GM21717 (cell line): ENCODE results near the gene ATP2A3.

Source experiments
- ATAC-seq: cut with Tn5 transposase; IDR thresholded peaks from one replicate; pipeline ENCODE4 v1.9.1; 2021; ENCODE audit warnings: mild to moderate bottlenecking, moderate library complexity; ENCODE audit not compliant: unreplicated experiment

Gene ATP2A3

DNA sequence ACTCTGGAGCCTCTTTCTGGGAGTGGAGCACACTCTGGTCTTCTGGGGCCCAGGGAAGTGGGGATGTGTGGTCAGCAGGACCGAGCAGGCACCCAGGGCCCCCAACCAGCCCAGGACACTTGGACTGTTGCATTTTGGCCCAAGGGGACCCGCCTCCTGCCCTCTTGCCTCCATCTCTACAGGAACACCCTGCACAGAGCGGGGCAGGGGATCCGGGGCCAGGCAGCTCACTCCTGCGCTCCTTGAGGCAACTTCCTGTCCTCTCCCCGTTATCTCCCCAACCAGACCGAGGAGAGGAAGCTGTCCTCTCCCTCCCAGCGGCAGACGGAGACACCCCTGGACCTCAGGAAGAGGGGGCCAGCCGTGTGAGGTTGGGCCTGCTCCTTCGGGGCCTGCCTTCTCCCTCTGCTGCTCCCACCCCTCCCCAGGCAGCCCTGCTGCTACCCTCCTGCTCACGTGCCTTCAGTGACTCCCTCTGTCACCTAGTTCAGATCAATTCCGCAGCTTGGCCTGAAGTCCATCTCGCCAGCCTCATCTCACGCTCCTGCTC, 10.0 kb upstream of the ATP2A3 start:
- no peak for ATAC-seq

DNA sequence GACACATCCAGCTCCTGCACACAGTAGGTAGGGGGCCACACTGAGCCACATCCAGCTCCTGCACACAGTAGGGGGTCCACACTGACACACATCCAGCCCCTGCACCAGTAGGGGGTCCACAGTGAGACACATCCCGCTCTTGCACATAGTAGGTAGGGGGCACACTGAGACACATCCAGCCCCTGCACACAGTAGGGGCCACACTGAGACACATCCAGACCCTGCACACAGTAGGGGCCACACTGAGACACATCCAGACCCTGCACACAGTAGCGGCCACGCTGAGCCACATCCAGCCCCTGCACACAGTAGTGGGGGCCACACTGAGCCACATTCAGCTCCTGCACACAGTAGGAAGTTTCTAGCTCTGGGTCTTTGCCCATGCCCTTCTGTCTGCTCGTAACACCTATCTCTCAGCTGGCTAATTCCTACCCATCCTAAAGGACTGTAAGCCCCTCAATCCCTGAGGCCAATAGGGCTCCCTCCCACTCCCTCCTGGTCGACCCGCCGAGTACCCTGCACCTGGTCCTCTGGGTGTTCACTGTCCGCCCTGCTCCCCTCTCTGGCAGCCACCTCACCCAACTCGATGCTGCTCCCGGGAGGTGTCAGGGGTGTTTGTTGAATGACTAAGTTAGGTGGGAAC, 9.4 kb upstream of the ATP2A3 start:
- ATAC-seq = no peak

DNA sequence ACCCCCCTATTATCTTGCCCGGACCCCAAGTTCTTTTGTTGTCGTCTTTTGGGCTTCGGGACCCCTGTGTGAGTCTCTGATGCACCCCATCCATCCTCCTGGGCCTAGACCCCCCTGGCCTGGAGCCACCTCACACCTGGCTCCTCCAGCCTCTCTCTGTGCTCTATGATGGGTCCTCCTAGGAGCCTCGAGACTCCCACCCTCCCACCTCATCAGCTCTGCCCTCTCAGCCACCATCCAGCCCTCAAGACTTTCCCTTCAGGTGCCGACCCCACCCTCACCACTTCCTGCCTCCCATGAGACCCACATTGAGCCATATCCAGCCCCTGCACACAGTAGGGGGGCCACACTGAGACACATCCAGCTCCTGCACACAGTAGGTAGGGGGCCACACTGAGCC, 8.7 kb upstream of the ATP2A3 start:
- no peak for ATAC-seq

DNA sequence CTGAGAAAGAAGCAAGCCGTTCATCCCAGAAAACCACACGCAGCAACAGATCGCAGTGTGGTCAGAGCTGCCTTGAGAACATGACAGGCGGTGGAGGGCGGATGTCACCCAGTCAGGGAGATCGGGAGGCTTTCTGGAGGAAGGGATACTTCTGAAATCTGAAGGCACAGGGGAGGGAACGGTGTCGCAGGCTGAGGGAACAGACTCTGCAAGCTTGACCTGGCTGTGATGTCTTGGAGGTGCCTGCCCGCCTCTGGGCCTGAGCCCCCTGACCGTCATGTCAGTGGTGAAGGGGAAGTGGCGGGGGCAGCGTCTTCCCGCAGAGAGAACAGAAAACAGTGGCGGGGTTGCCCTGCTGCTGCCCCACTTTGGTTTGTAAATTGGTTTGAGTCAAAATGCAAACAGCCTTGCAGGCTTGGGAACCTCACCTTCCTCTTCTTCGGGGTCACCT, 8.1 kb upstream of the ATP2A3 start:
- no peak for ATAC-seq

DNA sequence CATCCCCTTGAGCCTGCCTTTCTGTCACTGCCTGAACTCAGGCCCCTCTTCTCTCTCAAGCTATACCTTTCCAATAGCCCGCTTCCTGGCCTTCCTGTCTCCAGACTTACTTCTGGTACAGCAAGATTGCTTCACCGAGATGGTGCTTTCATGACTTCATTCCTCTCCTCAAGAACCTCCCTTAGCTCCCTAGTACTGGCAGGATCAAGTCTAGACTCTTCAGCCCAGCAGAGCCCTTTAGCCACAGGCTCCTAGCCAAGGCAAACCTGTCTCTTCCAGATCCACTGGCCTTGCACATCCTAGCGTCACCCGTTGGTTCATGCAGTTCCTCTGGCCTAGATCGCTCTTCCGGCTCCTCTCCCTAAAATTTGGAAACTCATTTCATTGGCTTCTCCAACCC, 6.4 kb upstream of the ATP2A3 start:
- ATAC-seq = no peak

DNA sequence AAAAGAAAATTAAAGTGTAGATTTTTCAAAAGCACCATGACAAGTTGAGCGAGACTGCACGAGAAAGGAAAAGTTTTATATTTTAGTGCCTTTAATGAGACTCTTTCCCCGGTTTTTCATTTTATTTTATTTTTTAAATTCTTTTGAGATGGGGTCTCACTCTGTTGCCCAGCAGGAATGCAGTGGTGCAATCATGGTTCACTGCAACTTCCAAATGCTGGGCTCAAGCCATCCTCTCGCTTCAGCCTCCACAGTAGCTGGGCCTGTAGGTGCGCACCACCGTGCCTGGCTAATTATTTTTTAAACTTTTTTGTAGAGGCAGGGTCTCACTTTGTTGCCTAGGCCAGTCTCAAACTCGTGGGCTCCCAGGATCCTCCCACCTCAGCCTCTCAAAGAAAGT, 5.7 kb upstream of the ATP2A3 start:
- ATAC-seq = no peak

DNA sequence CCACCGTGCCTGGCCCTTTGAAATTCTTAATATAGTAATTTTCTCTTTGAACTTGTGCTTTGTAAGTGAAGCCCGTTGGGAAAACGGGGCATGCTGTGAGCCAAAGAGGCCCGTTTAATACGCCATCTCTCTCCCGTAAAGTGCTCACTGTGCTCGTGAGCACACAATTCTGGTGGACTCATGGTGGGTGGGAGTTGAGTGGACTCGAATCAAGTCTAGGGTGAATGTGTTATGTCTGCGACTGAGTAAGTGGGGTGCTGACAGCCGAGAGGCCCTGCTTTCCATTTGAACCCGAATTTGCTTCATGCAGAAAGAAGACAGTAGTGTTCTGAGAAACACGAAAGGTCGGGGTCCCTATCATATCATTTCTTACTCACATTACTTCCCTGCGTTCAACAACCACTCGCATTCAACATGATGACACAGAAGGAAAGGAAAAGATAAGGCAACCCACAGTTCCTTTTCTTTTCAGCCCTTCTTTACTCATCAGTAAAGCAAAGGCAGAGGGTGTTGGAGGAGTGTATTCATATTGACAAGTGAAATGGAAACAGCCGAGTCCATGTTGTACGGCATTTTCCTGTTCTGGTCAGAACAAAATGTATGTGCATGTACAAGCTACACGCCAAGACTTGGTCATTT, 4.8 kb upstream of the ATP2A3 start:
- ATAC-seq = no peak

DNA sequence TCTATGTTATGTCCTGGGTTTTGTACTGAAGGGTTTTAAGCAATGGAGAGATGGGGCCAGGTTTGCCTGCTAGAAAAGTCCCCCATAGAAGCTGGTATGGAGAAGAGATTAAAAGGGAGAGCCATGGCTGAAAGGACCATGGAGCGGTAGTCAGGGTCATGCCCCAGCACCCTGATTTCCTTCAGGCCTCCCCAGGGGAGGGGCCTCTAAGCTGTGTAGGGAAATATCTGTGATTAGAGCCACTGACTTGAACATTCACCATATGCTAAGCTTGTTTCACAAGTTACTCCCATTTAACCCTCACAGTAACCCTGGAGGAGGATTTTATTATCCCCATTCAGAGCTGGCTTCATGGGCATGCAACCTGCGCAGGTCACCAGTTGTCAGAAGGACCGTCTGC, 3.8 kb upstream of the ATP2A3 start:
- no peak for ATAC-seq

DNA sequence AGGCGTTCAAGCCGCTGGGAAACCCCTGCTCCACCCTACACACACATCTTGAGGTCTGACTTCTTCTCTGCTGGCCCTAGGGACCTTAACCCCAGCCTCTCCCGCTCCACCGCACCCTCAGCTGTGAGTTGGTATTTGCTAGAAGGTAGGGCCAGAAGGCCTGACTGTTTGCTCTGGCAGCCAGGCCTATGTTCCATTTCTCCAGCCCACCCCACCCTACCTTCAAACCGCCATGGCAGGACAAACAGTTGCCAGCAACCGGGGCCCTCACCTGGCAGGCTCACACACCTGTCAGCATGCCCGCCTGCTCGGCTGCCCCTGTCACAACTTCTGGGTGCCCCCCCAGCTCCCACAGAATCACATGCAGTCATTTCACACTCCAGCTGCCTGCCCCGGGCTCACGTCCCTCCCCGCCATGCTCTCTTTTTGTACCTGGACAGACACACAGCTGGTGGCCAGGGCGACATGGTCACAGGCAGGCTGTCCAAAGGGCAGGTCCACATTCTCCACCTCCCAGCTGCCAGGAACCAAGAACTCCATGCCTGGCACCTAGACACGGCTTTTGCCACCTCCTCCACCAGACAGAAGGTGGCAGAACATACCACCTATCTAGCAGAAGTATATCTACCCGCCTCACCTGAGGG, 2.6 kb upstream of the ATP2A3 start:
- no peak for ATAC-seq

DNA sequence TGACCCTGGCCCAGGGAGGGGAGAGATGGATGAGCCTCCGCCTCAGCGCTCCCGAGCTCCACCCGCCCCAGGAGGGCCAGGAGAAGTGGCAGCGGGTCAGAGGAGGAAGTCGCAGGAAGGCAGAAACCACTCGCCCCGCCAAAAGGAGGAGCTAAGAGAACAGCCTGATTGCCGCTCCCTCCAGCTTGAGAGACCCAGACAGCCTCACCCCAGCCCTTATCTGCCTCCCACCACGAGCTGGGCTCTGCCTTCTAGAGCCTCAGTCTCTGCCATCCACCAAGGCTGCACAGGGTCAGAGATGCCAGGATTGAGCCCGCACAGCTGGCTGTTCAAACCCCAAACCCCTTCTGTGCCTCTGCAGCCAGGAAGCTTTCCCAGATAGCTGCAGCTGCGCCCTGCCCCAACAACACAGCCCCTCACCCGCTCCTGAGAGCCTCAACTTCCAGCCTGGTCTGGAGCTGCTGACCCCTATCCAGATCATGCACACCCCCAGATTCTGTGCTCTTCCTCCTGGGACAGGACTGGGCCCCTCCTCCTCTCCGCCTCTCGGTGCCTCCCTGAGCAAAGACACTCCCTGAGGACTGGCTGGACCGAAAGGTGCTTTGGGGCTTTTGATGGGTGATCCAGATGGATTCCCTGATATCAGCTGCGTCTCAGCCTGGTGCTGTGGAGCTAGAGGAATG, 1.0 kb upstream of the ATP2A3 start:
- ATAC-seq = no peak

DNA sequence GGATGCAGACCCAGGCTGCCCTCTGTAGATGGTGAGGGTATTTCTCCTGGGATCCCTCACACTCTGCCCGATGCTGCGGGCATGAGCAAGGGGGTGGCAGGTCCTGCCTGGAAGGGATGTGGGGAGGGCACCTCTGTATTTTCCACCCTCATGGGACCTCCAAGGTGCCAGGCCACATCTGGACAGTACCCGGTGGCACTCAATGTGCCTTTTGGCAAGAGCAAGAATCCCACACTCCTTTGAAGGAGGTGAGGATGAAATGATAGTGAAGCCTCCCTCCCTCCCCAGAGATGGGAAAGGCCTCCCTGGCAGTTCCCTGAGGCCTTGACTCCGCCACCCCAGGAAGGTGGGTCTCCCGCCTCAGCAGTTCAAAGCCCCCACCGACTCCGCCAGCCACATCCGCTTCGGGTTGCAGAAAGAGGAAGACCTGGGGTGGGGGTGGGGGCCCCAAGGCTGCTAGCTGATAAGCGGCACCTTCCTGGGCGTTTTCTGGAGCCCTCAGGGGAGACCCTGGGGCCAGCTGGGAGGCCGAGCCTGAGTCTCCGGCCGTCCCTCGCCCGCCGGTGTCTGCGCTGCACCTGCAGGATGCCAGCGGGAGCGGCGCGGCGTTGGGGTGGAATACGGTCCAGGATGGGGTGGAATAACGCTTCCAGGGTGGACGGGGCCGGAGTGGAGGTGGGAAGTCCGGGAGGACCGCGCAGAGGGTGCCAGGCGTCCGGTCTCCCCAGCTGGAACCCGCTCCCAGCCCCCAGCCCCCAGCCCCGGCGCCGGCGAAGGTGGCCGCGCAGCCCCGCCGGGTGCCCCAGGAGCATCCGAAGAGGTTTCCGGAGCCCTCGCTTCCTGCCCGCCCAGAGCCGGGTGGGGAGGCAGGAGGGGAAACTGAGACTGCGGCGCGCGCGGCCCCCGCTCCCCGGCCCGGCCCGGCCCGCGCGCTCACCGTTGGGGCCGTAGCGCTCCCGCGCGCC, 718 bp downstream of the ATP2A3 start:
- no peak for ATAC-seq

DNA sequence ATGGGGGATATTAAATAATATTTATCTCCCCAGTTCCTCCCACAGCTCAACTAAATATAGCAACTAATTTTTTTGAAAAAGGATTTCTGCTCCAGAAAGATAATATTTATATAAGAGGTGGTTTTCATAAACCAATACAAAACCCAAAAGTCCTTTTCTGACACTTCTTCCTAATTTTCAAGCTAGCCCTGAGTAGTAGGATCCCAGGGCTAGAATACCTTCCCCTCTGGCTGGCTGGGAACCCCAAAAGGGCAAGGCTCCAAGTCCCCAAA, 1.3 kb downstream of the ATP2A3 start:
- ATAC-seq = no peak

DNA sequence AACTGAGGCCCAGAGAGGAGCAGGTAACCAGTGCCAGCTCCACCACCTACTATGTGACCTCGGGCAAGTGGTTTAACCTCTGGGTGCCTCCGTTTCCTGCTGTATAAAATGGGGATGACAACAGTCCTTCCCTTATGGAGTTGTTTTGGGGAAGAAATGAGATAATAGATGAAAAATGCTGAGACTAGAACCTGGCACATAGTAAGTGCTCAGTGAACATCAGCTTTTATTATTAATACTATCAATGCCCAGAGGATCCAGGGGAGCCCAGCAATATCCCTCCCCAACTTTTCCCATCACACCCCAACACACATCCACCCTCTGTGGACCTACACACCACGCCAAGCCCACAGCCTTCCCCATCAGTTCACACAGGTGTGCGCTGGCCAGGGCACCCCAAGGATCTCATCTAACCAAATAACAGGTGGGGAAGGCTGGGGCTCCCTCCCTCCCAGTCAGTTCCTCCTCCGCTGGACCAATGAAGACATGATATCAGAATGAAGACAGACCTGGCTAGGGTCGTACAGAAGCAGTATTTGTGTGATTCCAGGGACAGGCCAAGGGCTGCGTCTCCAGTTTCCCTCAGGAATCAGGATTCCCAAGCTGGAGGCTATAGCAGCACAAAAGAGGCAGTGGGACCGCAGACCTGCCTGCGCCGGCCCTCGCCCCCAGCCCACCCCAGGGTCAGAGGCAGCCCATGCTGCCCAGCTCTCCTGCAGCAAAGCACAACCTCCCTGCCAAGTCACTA, 1.8 kb downstream of the ATP2A3 start:
- no peak for ATAC-seq

DNA sequence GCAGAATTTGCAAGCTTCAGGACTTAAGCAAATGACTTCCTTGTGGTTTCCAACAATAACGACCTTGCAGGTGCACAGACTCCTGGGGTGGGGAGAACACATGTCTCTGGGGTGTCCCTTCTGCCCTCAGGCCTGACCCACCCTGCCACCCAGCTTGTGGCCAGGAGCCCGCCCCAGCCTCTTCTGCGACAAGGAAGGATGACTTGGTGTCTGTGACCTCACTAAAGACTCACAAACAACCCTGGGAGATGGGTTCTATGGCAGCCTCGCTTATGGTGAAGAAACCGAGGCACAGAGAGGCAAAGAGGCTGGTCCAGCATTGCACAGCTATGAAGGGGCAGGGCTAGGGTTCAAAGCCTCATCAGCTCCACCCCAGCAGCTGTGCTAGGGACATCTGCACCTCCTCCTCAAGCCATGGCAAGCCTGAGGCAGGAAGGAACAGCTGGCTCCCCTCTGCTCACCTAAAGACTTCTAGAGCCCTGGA, 2.6 kb downstream of the ATP2A3 start:
- no peak for ATAC-seq

DNA sequence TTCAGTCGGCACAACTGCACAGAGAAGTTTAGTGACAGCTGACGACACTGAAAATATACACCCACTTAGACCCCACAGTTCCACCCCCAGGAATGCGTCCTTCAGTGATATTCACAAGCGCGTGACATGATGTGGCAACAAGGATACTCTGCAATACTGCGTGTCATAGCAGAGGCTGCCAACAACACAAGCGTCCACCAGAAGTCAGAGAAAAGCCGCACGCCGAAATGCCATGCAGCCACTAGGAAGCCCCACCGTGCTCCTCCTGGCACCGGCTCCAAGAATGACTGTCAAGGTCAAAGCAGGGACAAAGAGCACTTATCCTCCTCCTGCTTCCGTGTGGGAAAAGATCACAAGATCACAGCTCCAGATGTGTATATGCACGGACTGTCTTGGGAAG, 3.5 kb downstream of the ATP2A3 start:
- no peak for ATAC-seq

DNA sequence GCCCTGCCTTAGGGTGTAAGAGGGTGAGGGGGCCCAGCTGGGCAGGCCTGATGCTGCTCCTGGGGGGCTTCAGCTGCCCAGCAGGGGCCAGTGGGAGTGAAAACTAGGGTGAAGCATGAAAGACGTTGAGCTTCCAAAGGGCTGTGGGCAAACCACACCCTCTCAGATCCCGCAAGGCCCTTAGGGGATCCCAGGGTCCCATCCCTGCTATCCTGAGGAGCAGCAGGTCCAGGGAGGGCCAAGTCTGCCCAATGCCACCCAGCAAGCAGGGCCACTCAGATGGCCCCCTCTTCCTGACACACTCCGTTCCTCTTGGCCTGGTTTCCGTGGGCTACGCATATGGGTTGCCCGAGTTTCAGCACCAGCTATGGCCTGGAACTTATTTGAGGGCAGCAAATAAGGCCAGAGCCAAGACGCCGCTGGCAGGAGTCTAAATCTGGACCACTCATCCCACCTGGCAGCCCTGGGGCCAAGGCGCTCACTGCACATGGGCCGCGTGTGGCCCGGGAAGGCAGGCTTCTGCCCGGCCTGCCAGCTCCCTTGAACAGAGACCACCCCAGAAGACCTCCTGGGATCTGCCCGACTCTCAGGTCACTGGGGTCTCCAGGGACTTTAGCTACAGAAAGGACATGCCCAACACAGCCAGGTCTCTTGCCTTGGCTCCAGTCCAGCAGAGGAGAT, 4.2 kb downstream of the ATP2A3 start:
- ATAC-seq = no peak

DNA sequence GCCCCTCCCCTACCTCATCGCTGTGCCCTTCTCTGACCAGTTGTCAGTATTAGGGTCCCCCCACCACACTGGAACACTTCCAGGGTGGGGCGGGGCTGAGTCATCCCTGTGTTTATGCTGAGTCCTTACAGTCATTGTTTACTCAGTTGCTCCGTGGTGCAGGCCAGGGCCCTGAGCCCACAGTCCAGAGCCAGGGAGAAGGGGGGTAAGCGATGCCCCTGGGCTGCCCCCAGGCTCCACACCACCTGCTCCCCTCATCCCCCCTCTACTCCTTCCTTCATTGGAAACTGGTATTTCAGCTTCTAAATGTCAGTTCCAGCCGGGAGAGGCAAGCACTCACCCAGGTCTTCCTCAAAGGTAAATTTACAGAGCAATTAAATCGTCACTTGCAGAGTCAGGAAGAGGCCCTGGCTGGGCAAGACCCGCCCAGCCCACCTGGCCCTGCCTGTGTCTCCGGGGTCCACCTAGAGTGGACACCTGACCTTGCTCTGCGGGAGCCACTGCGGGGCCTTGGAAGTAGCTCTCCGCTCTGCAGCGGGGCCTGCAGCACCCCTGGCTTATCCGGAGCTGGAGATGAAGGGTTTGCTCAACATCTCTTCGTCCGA, 4.8 kb downstream of the ATP2A3 start:
- ATAC-seq = no peak

DNA sequence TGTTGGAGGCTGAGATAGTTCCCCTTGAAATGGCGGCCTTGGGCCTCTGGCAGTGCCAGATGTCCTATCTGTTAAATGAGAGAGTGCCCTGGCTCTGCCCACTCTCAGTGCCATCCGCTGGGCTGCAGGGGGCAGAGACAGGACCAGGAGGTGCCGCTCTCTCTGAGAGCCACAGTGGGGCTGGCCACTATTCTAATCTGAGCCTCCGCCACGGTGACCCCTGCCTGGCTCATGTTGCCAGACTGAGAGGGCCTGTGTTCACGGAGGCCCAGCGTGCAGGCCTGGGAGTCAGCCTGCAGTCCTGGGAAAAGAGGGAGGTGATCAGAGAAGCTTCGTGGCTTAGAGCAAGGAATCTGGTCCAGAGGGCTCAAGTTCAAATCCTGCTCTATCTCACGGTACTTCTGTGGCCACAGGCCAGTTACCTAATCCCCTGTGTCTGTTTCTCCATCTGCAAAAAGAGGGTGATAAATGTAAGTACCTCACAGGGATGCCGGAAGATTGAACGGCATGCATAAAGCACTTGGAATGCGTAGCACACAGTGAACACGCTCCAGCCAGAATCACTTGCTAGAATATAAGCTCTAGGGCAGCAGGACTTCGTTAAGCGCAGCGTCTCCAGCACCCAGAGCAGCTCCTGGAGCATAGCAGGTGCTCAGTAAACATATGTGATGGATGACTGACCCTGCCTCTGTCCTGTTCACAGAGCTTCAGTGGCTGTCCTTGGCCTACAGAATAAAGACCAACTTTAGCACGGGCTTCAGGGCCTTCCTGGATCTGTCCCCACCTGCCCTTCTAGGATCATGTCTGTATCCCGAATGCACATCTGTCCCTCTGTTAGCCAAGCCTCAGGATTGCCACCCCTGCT, 6.3 kb downstream of the ATP2A3 start:
- no peak for ATAC-seq
